MCF 10A (cell line): ENCODE measurements around the gene LPGAT1. TPM values are rescaled to one million over a fixed set of nuclear protein-coding genes. Genes with fewer than 3 reads are reported as not detected.

Source experiments
- BruUV-seq: library from RNA; stranded (reverse); fragments of 400-500 nt; replicated peaks from 2 replicates; lab custom pipeline; 2021; lab: Mats Ljungman, UMichigan
- CTCF ChIA-PET: fragments of 300-600 bp; sonication (Branson Sonifier 250); formaldehyde crosslinking; extraction: SDS; loops from one replicate; lab custom pipeline; 2021; ENCODE audit warnings: antibody characterized with exemption, inconsistent platforms; lab: Yijun Ruan, JAX
- POLR2A ChIA-PET: fragments of 300-600, 350-650 bp; sonication (Branson Sonifier 250); formaldehyde crosslinking; extraction: SDS; loops from one replicate; lab custom pipeline; 2020; ENCODE audit warnings: antibody characterized with exemption, inconsistent platforms; lab: Yijun Ruan, JAX
- DNase-seq: peaks from one replicate; pipeline ENCODE4 v3.0.0-alpha.2; 2018; ENCODE audit not compliant: unreplicated experiment
- H3K27ac Mint-ChIP-seq: one replicate; pipeline ENCODE4 v1.8.0; 2022; ENCODE audit warnings: mild to moderate bottlenecking, low read depth, mixed read lengths; ENCODE audit not compliant: unreplicated experiment
- H3K27me3 Mint-ChIP-seq: one replicate; pipeline ENCODE4 v1.8.0; 2022; ENCODE audit warnings: mixed read lengths; ENCODE audit not compliant: insufficient read depth, unreplicated experiment
- H3K36me3 Mint-ChIP-seq: one replicate; pipeline ENCODE4 v1.8.0; 2022; ENCODE audit warnings: mild to moderate bottlenecking, moderate library complexity, mixed read lengths; ENCODE audit not compliant: insufficient read depth, unreplicated experiment
- H3K4me1 Mint-ChIP-seq: one replicate; pipeline ENCODE4 v1.8.0; 2022; ENCODE audit warnings: mixed read lengths; ENCODE audit not compliant: insufficient read depth, unreplicated experiment
- H3K4me3 Mint-ChIP-seq: one replicate; pipeline ENCODE4 v1.8.0; 2022; ENCODE audit warnings: mild to moderate bottlenecking, moderate library complexity, mixed read lengths; ENCODE audit not compliant: unreplicated experiment
- H3K9me3 Mint-ChIP-seq: one replicate; pipeline ENCODE4 v1.8.0; 2022; ENCODE audit warnings: mixed read lengths; ENCODE audit not compliant: unreplicated experiment
- intact Hi-C: fragments of 100-400 bp; cut with micrococcal nuclease; formaldehyde crosslinking; loops from 2 replicates; pipeline ENCODE4 v1.14.1; 2022
- total RNA-seq: library from RNA; stranded (reverse); gene quantifications from 2 replicates; pipeline ENCODE4 v1.2.3, GENCODE V29; 2022
- TF ChIP-seq, protein P1 (sequence below): fragments of 200-600 bp; IDR thresholded peaks from one replicate; pipeline ENCODE4 v1.8.0; 2022; ENCODE audit warnings: antibody characterized with exemption, mild to moderate bottlenecking; ENCODE audit not compliant: unreplicated experiment

LPGAT1 gene
- total RNA-seq, 1 experiment from 2014 or later, result 76.2 TPM

DNA sequence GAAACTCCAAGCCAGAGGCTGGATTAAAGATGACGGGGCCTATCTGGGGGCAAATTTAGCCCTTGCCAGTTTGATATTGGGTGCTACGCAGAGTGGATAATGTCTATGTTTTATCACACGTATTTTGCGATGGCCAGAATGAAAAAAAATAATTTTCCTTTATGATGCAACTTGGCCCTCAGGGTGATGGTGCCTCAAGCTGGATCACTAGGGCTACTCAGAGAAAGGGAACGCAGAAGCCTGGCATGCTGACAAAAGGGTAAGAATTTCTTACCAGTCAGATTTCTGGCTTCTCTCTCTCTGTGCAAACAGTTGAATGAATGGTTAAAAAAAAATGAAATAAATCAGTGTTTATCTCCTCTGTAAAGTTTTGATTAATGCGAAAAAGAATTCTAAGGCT lies 122.6 kb downstream of the LPGAT1 start:
- H3K27me3 Mint-ChIP-seq, result no peaks in the 10 kb centered on the region
- H3K27ac Mint-ChIP-seq, result no peak overlapping the region
- no peak overlapping the region for H3K4me3 Mint-ChIP-seq
- TF ChIP-seq, protein P1, sequence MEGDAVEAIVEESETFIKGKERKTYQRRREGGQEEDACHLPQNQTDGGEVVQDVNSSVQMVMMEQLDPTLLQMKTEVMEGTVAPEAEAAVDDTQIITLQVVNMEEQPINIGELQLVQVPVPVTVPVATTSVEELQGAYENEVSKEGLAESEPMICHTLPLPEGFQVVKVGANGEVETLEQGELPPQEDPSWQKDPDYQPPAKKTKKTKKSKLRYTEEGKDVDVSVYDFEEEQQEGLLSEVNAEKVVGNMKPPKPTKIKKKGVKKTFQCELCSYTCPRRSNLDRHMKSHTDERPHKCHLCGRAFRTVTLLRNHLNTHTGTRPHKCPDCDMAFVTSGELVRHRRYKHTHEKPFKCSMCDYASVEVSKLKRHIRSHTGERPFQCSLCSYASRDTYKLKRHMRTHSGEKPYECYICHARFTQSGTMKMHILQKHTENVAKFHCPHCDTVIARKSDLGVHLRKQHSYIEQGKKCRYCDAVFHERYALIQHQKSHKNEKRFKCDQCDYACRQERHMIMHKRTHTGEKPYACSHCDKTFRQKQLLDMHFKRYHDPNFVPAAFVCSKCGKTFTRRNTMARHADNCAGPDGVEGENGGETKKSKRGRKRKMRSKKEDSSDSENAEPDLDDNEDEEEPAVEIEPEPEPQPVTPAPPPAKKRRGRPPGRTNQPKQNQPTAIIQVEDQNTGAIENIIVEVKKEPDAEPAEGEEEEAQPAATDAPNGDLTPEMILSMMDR, result no peak
- CTCF ChIA-PET, result interaction anchor here (0.6 to 7.1 kb wide), 9 partner anchors 9 to 1002 kb away, joined by 3 to 79 read pairs (median 4); no protein-coding TSS in a partner anchor
- DNase-seq, result peak; percentile 65
- intact Hi-C loops, result no loop called here
- no peaks in the 10 kb centered on the region for H3K9me3 Mint-ChIP-seq
- H3K4me1 Mint-ChIP-seq, result peaks cover 23% of the 10 kb centered on the region
- POLR2A ChIA-PET, result interaction anchor here (1.2 to 1.6 kb wide), 2 partner anchors 15 to 19 kb away, joined by 4 read pairs; no protein-coding TSS in a partner anchor
- no TSS peak for BruUV-seq
- H3K36me3 Mint-ChIP-seq, result no peaks in the 10 kb centered on the region

DNA sequence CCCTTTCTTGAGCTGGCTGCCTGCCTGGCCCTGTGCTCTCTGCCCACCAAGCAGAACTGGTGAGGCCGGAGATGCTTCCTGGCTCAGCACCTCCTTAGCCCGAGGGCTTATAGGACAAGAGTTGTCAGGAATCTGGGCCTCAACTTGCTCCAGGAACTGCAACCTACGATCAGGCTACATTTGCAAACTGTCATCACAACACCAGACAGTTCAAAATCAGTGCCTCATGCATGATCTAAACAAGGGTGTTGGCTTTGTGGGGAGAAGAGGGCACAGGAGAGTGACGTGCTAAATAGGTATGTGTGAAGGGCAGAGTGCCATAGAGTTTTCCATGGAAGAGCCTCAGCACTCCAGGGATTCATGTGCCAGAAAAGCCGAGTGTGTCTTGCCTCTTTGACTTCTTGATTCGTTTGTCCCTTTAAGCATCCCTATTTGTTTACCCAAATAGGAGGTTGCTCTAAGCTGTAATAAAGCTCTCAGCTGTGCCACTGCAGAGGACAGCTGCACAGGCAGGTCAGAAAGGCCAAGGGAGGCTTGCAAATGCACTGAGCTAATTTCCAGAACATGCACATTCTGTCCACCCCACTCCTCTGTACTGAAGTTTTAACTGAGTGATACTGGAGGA lies 125.0 kb downstream of the LPGAT1 start:
- ChIA-PET POLR2A (interaction anchor here (0.6 to 2.0 kb wide), 13 partner anchors 21 to 580 kb away, joined by 3 to 8 read pairs (median 4); no protein-coding TSS in a partner anchor), CTCF (interaction anchor here (0.5 to 9.9 kb wide), 15 partner anchors 8 to 329 kb away, joined by 3 to 286 read pairs (median 5); partner anchors contain the start of genes DTL and INTS7)
- BruUV-seq, result no TSS peak
- Mint-ChIP-seq H3K9me3 (no peaks in the 10 kb centered on the region), H3K4me1 (peaks cover 14% of the 10 kb centered on the region), H3K27me3 (no peaks in the 10 kb centered on the region), H3K27ac (peak overlapping the region; percentile 7), H3K36me3 (no peaks in the 10 kb centered on the region), H3K4me3 (peak overlapping the region; percentile 4)
- intact Hi-C loops, result no loop called here
- TF ChIP-seq, protein P1, result no peak
- DNase-seq, result peak; percentile 83

DNA sequence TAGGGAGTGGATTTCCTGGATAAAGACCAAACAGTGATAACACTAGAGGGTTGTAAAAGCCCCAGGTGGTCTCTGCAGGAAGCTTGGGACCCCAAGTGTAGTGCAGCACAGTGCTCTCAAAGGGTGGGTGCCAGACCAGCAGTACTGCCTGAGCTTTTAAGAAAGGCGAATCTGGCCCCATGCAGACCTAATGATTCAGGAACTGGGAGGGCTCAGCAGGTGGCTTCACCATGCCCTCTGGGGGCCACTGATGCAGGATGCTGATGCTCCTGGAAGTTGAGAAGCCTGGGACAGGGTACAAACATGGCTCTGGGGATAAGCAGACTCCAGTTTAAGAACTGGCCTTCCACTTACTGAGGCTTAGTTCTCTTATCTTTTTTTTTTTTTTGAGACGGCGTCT lies 126.0 kb downstream of the LPGAT1 start:
- Mint-ChIP-seq H3K27ac (no peak overlapping the region), H3K4me3 (no peak overlapping the region), H3K27me3 (no peaks in the 10 kb centered on the region), H3K9me3 (no peaks in the 10 kb centered on the region), H3K36me3 (no peaks in the 10 kb centered on the region), H3K4me1 (peaks cover 14% of the 10 kb centered on the region)
- POLR2A ChIA-PET, result interaction anchor here (0.6 to 2.0 kb wide), 5 partner anchors 30 to 327 kb away, joined by 3 to 8 read pairs (median 4); no protein-coding TSS in a partner anchor
- TF ChIP-seq, protein P1, result no peak
- CTCF ChIA-PET, result interaction anchor here (0.5 to 9.9 kb wide), 14 partner anchors 13 to 1282 kb away, joined by 3 to 286 read pairs (median 4); partner anchors contain the start of genes DTL and INTS7
- intact Hi-C loops, result no loop called here
- DNase-seq, result no peak
- no TSS peak for BruUV-seq

DNA sequence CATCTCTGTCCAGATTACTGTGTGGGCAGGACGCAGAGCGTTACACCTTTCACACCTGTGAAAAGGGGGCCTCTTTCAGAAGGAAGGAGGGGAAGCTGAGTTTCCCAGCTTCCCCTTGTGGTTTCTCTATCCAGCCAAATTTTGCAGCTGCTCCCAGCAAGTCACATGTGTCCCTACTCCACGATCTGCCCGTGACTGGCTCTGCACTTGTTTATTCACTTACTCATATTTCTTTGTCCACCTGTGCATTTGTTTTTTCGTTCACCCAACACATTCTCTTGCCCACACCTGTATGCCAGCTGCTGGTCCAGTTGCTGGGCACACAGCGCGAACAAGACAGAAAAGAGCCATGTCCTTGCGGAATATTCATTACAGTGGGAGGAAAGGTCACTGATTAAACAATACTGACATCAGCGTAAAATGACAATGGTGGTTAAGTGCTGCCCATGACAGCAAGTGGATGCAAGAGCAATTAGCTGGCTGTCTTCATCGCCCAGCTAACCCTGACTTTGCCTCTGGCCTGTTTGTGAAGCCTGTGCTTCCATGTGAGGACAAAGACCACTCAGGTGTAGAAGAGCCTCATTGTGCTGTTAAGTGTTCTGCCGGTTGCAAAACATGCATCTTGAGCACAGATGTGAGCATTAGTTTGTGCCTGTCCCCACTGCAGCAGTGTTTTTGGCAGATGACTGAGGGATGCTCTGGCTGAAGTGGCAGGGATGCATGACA lies 126.6 kb downstream of the LPGAT1 start:
- Mint-ChIP-seq H3K27me3 (no peaks in the 10 kb centered on the region), H3K9me3 (no peaks in the 10 kb centered on the region), H3K36me3 (no peaks in the 10 kb centered on the region), H3K4me3 (no peak overlapping the region), H3K27ac (no peak overlapping the region), H3K4me1 (peaks cover 14% of the 10 kb centered on the region)
- DNase-seq, result no peak
- CTCF ChIA-PET, result interaction anchor here (0.5 to 9.9 kb wide), 15 partner anchors 13 to 1283 kb away, joined by 3 to 286 read pairs (median 4); partner anchors contain the start of genes DTL and INTS7
- POLR2A ChIA-PET, result no interaction called here
- BruUV-seq, result no TSS peak
- TF ChIP-seq, protein P1, result no peak
- intact Hi-C loops, result no loop called here
